CD4-positive, alpha-beta T cell (primary cell): Measurements from ENCODE around the gene EP400. TPM values are rescaled to one million over a fixed set of nuclear protein-coding genes. Genes with fewer than 3 reads are reported as not detected.

ENCODE experiments used
- ATAC-seq: fragments of 200-7000 bp; cut with Tn5 transposase; one replicate; pipeline ENCODE4 v1.10.0; 2022; ENCODE audit warnings: mild to moderate bottlenecking; ENCODE audit not compliant: poor library complexity
- CTCF ChIA-PET: fragments of 350-600 bp; sonication (Branson Sonifier 250); formaldehyde crosslinking; loops from one replicate; lab custom pipeline; 2021; ENCODE audit warnings: antibody characterized with exemption, inconsistent platforms; lab: Charles Lee
- POLR2A ChIA-PET: fragments of 350-600 bp; sonication (Branson Sonifier 250); formaldehyde crosslinking; loops from one replicate; lab custom pipeline; 2021; ENCODE audit warnings: antibody characterized with exemption, inconsistent platforms; lab: Charles Lee
- DNase-seq, 14 experiments: peaks; one replicate each; pipeline ENCODE4 v3.0.0-alpha.2; 2013 to 2020; ENCODE audit warnings: mixed read lengths in 2 of 14
- H3K27ac ChIP-seq, 2 donors: one replicate each; pipeline versions ENCODE4 v1.5.1 to v1.7.0; 2013; ENCODE audit warnings: low read length in 2 of 2, low read depth in 1 of 2, mild to moderate bottlenecking in 1 of 2
- H3K27me3 ChIP-seq, 2 experiments: 1 replicate in 1 of 2; 2 replicates in 1 of 2; pipeline versions ENCODE4 v1.6.1 to v1.7.0; 2013; ENCODE audit warnings: low read length in 2 of 2, control low read depth in 1 of 2, mild to moderate bottlenecking in 1 of 2, moderate library complexity in 1 of 2; ENCODE audit not compliant: insufficient read depth in 2 of 2, control insufficient read depth in 1 of 2
- H3K36me3 ChIP-seq: one replicate; pipeline ENCODE4 v1.6.1; 2013; ENCODE audit warnings: low read length, control low read depth; ENCODE audit not compliant: insufficient read depth
- H3K4me1 ChIP-seq: one replicate; pipeline ENCODE4 v1.6.1; 2013; ENCODE audit warnings: low read length, control low read depth; ENCODE audit not compliant: insufficient read depth
- H3K4me3 ChIP-seq: one replicate; pipeline ENCODE4 v1.5.1; 2013; ENCODE audit warnings: mild to moderate bottlenecking, low read length, moderate library complexity
- H3K9me3 ChIP-seq, 2 experiments: 1 replicate in 1 of 2; 2 replicates in 1 of 2; pipeline versions ENCODE4 v1.6.1 to v1.7.0; 2013; ENCODE audit warnings: low read length in 2 of 2, mild to moderate bottlenecking in 2 of 2, control low read depth in 1 of 2, moderate library complexity in 1 of 2; ENCODE audit not compliant: control insufficient read depth in 1 of 2, insufficient read depth in 1 of 2
- H3K27ac Mint-ChIP-seq: one replicate; pipeline ENCODE4 v1.8.0; 2020; ENCODE audit warnings: mixed read lengths
- H3K27me3 Mint-ChIP-seq: one replicate; pipeline ENCODE4 v1.8.0; 2021; ENCODE audit warnings: mixed read lengths
- H3K36me3 Mint-ChIP-seq: one replicate; pipeline ENCODE4 v1.8.0; 2021; ENCODE audit warnings: low read depth, mixed read lengths
- H3K4me1 Mint-ChIP-seq: one replicate; pipeline ENCODE4 v1.8.0; 2021; ENCODE audit warnings: low read depth, mixed read lengths
- H3K4me3 Mint-ChIP-seq: one replicate; pipeline ENCODE4 v1.8.0; 2020; ENCODE audit warnings: mild to moderate bottlenecking, mixed read lengths
- H3K9me3 Mint-ChIP-seq: one replicate; pipeline ENCODE4 v1.8.0; 2020; ENCODE audit warnings: mixed read lengths
- CTCF ChIP-seq: fragments of 200-600 bp; IDR thresholded peaks from one replicate; pipeline ENCODE4 v1.8.0; 2022; ENCODE audit warnings: antibody characterized with exemption, mild to moderate bottlenecking
- intact Hi-C, 2 experiments: fragments of 100-400 bp; cut with DNase I in 1 of 2; cut with micrococcal nuclease in 1 of 2; formaldehyde crosslinking; loops; one replicate each; pipeline versions ENCODE4 v1.15.1 to v1.9.0; 2023 to 2025; cut with DNase I, micrococcal nuclease
- total RNA-seq, 174 experiments: library from RNA in 2 of 174; stranded (reverse) in 2 of 174; gene quantifications; one replicate each; pipeline ENCODE4 v1.2.3 and lab custom pipeline; 2021 to 2026

EP400 gene
- total RNA-seq, 2 experiments from 2014 or later: 56.4 to 56.5 TPM

GRCh38 chr12:132069336-132069985, 119.7 kb downstream of the EP400 start:
- POLR2A ChIA-PET: no interaction called here
- no peaks in the 10 kb centered on the region for H3K27me3 Mint-ChIP-seq
- H3K27ac Mint-ChIP-seq: no peak overlapping the region
- TF ChIP-seq CTCF: no peak
- Histone ChIP-seq H3K36me3 (peaks cover 68% of the 10 kb centered on the region), H3K9me3 (no peaks in the 10 kb centered on the region), H3K27me3 (no peaks in the 10 kb centered on the region), H3K4me3 (no peak overlapping the region), H3K4me1 (peaks cover 26% of the 10 kb centered on the region), H3K27ac (no peak overlapping the region)
- H3K36me3 Mint-ChIP-seq: peaks cover 74% of the 10 kb centered on the region
- H3K4me1 Mint-ChIP-seq: peaks cover 27% of the 10 kb centered on the region
- intact Hi-C loops: loop anchor here in 1 of 2 experiments (2.0 kb wide), 1 partner anchor 55 kb away; no protein-coding TSS in a partner anchor
- ATAC-seq: no peak
- H3K4me3 Mint-ChIP-seq: no peak overlapping the region
- CTCF ChIA-PET: no interaction called here
- H3K9me3 Mint-ChIP-seq: no peaks in the 10 kb centered on the region
- no peak for DNase-seq

- peaks cover 70% of the 10 kb centered on the region for H3K36me3 ChIP-seq
- intact Hi-C loops: no loop called here
- no peak overlapping the region for H3K4me3 ChIP-seq
- peaks cover 24% of the 10 kb centered on the region for H3K4me1 ChIP-seq
- TF ChIP-seq CTCF: no peak
- H3K36me3 Mint-ChIP-seq: peaks cover 72% of the 10 kb centered on the region
- H3K4me3 Mint-ChIP-seq: no peak overlapping the region
- POLR2A ChIA-PET: no interaction called here
- no peak overlapping the region for H3K27ac Mint-ChIP-seq
- ATAC-seq: no peak
- no peaks in the 10 kb centered on the region for H3K27me3 Mint-ChIP-seq
- H3K4me1 Mint-ChIP-seq: peaks cover 23% of the 10 kb centered on the region
- H3K9me3 Mint-ChIP-seq: no peaks in the 10 kb centered on the region
- CTCF ChIA-PET: no interaction called here
- no peaks in the 10 kb centered on the region for H3K27me3 ChIP-seq
- no peaks in the 10 kb centered on the region for H3K9me3 ChIP-seq
- no peak overlapping the region for H3K27ac ChIP-seq
- DNase-seq: no peak
These were observed 120.6 kb downstream of the EP400 start for GRCh38 chr12:132070298-132070697.

GRCh38 chr12:132071040-132071810, 121.5 kb downstream of the EP400 start:
- POLR2A ChIA-PET: no interaction called here
- CTCF ChIA-PET: no interaction called here
- H3K36me3 Mint-ChIP-seq: peaks cover 74% of the 10 kb centered on the region

More at GRCh38 chr12:132071040-132071810, 121.5 kb downstream of the EP400 start:
- no peaks in the 10 kb centered on the region for H3K9me3 Mint-ChIP-seq
- Histone ChIP-seq H3K4me1 (peaks cover 16% of the 10 kb centered on the region), H3K27ac (no peak overlapping the region), H3K36me3 (peaks cover 75% of the 10 kb centered on the region), H3K27me3 (no peaks in the 10 kb centered on the region), H3K4me3 (no peak overlapping the region), H3K9me3 (no peaks in the 10 kb centered on the region)
- peaks cover 14% of the 10 kb centered on the region for H3K4me1 Mint-ChIP-seq
- H3K4me3 Mint-ChIP-seq: no peak overlapping the region
- no peak overlapping the region for H3K27ac Mint-ChIP-seq
- no peak for ATAC-seq
- no peaks in the 10 kb centered on the region for H3K27me3 Mint-ChIP-seq
- intact Hi-C loops: no loop called here
- TF ChIP-seq CTCF: no peak
- no peak for DNase-seq
